Gastrocnemius medialis (tissue), 4 donors: ENCODE results near the gene MEGF9.
"Not testable (repeated sequence)": the region's sequence is repeated elsewhere in the genome, so short reads cannot be mapped to it uniquely, and the experiment has no call there.

Experiments
- POLR2A ChIP-seq, 2 donors: fragments of 450-650 bp; IDR thresholded peaks; one replicate each; pipeline ENCODE4 v1.6.1; 2017; ENCODE audit warnings: antibody characterized with exemption in 2 of 2, mild to moderate bottlenecking in 2 of 2, moderate library complexity in 2 of 2
- TF ChIP-seq, protein P1 (sequence below), 5 experiments: fragments of 450-650 bp in 3 of 5; fragments of 200-600 bp in 2 of 5; sonication (generic) in 2 of 5; IDR thresholded peaks in 4 of 5; conservative IDR thresholded peaks in 1 of 5; 1 replicate in 4 of 5; 2 replicates in 1 of 5; pipeline ENCODE4 v1.5.1; 2016 to 2019; ENCODE audit warnings: antibody characterized with exemption in 5 of 5, mild to moderate bottlenecking in 3 of 5, moderate library complexity in 3 of 5

- TF ChIP-seq, protein P1, sequence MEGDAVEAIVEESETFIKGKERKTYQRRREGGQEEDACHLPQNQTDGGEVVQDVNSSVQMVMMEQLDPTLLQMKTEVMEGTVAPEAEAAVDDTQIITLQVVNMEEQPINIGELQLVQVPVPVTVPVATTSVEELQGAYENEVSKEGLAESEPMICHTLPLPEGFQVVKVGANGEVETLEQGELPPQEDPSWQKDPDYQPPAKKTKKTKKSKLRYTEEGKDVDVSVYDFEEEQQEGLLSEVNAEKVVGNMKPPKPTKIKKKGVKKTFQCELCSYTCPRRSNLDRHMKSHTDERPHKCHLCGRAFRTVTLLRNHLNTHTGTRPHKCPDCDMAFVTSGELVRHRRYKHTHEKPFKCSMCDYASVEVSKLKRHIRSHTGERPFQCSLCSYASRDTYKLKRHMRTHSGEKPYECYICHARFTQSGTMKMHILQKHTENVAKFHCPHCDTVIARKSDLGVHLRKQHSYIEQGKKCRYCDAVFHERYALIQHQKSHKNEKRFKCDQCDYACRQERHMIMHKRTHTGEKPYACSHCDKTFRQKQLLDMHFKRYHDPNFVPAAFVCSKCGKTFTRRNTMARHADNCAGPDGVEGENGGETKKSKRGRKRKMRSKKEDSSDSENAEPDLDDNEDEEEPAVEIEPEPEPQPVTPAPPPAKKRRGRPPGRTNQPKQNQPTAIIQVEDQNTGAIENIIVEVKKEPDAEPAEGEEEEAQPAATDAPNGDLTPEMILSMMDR (IDR thresholded peaks at IDR 0.05 in 4 of 5, conservative IDR thresholded peaks at IDR 0.05 in 1 of 5) = not testable (repeated sequence)
- TF ChIP-seq POLR2A (IDR thresholded peaks at IDR 0.05) = not testable (repeated sequence)
These were observed 32.1 kb upstream of the MEGF9 start for GRCh38 chr9:120746366-120746765.
